Prostate gland (tissue), 2 donors: ENCODE results near the gene EIPR1.

ENCODE experiments used
- CTCF ChIP-seq, 4 experiments: fragments of 200-600 bp in 2 of 4; fragments of 450-650 bp in 2 of 4; sonication (generic) in 2 of 4; IDR thresholded peaks; 1 replicate in 3 of 4; 2 replicates in 1 of 4; pipeline ENCODE4 v1.5.1; 2016 to 2019; ENCODE audit warnings: antibody characterized with exemption in 4 of 4, mild to moderate bottlenecking in 2 of 4, moderate library complexity in 2 of 4
- POLR2A ChIP-seq: fragments of 450-650 bp; IDR thresholded peaks from one replicate; pipeline ENCODE4 v1.6.1; 2016; ENCODE audit warnings: antibody characterized with exemption, mild to moderate bottlenecking
- POLR2AphosphoS5 ChIP-seq: sonication (generic); formaldehyde crosslinking; IDR thresholded peaks from one replicate; pipeline ENCODE4 v1.6.1; 2017; ENCODE audit warnings: antibody characterized with exemption

DNA sequence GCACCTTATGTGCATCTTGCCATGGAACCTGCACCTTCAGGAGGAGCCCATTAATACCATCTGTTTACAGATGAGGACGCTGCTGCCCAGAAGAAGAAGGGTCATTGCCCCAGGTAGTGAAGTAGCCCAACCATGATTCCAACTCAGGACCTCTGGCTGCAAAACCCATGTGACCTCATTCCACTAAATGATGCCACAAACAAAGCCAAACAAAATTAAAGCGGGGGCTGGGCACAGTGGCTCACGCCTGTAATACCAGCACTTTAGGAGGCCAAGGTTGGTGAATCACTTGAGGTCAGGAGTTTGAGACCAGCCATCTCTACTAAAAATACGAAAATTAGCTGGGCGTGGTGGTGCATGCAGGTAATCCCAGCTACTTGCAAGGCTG is 202.1 kb downstream of the EIPR1 start:
- TF ChIP-seq CTCF (IDR thresholded peaks at IDR 0.05) (no peak), POLR2AphosphoS5 (no peak), POLR2A (no peak)
